Natural killer cell (primary cell): ENCODE measurements around the gene CLCN4. TPM values are rescaled to one million over a fixed set of nuclear protein-coding genes. Genes with fewer than 3 reads are reported as not detected.

Experiments used
- ATAC-seq, 3 donors: fragments of 150-1000 bp in 2 of 3; fragments of 200-7000 bp in 1 of 3; cut with Tn5 transposase; 1 replicate in 1 of 3; 2 replicates in 2 of 3; pipeline ENCODE4 v1.10.0; 2021; ENCODE audit warnings: mild to moderate bottlenecking in 2 of 3, moderate library complexity in 2 of 3
- DNase-seq, 2 donors: peaks; one replicate each; pipeline versions ENCODE4 v3.0.0 to v3.0.0-alpha.2; 2013 to 2021; ENCODE audit warnings: mixed read lengths in 1 of 2
- H3K27ac ChIP-seq: one replicate; pipeline ENCODE4 v1.5.1; 2013; ENCODE audit warnings: mild to moderate bottlenecking, low read length
- H3K27me3 ChIP-seq: one replicate; pipeline ENCODE4 v1.6.1; 2013; ENCODE audit warnings: low read length; ENCODE audit not compliant: control insufficient read depth, insufficient read depth
- H3K36me3 ChIP-seq: one replicate; pipeline ENCODE4 v1.6.1; 2013; ENCODE audit warnings: low read length; ENCODE audit not compliant: control insufficient read depth, insufficient read depth
- H3K4me1 ChIP-seq: one replicate; pipeline ENCODE4 v1.6.1; 2013; ENCODE audit warnings: low read length; ENCODE audit not compliant: control insufficient read depth, insufficient read depth
- H3K4me3 ChIP-seq: one replicate; pipeline ENCODE4 v1.5.1; 2013; ENCODE audit warnings: low read length
- H3K9me3 ChIP-seq: one replicate; pipeline ENCODE4 v1.6.1; 2013; ENCODE audit warnings: low read length; ENCODE audit not compliant: control insufficient read depth, insufficient read depth
- H3K27ac Mint-ChIP-seq, 2 donors: one replicate each; pipeline ENCODE4 v1.8.0; 2022; ENCODE audit warnings: mild to moderate bottlenecking in 2 of 2, mixed read lengths in 2 of 2, moderate library complexity in 1 of 2
- H3K27me3 Mint-ChIP-seq, 2 donors: one replicate each; pipeline ENCODE4 v1.8.0; 2022; ENCODE audit warnings: low read depth in 2 of 2, mixed read lengths in 2 of 2
- H3K36me3 Mint-ChIP-seq: one replicate; pipeline ENCODE4 v1.8.0; 2022; ENCODE audit warnings: mixed read lengths
- H3K4me1 Mint-ChIP-seq, 2 donors: one replicate each; pipeline ENCODE4 v1.8.0; 2022; ENCODE audit warnings: mixed read lengths in 2 of 2
- H3K4me3 Mint-ChIP-seq: one replicate; pipeline ENCODE4 v1.8.0; 2022; ENCODE audit warnings: mild to moderate bottlenecking, moderate library complexity, mixed read lengths
- H3K9me3 Mint-ChIP-seq, 2 donors: one replicate each; pipeline ENCODE4 v1.8.0; 2022; ENCODE audit warnings: mixed read lengths in 2 of 2
- CTCF ChIP-seq: fragments of 200-600 bp; IDR thresholded peaks from one replicate; pipeline ENCODE4 v1.8.0; 2022; ENCODE audit warnings: antibody characterized with exemption
- WGBS: methylation state at CpG from one replicate; pipeline ENCODE4 v1.1.7; 2013; ENCODE audit warnings: missing lambda C conversion rate; ENCODE audit not compliant: insufficient coverage; 5-methylcytosine and 5-hydroxymethylcytosine counted together
- intact Hi-C: fragments of 100-400 bp; cut with micrococcal nuclease; formaldehyde crosslinking; loops from one replicate; pipeline ENCODE4 v1.14.2; 2022
- total RNA-seq, 4 donors: library from RNA; stranded (reverse); fragments of 120-200 nt in 1 of 4; gene quantifications; one replicate each; pipeline versions ENCODE4 v1.2.3 to v1.2.4, GENCODE V29; 2013 to 2022

The CLCN4 gene
- total RNA-seq, 3 donors from 2014 or later (not counting 1 experiment from before 2014, with no cell fraction given) = 0.05 to 0.66 (median 0.23) TPM

- no peaks in the 10 kb centered on the region for H3K36me3 ChIP-seq
- DNase-seq = no peak
- no peak overlapping the region for H3K27ac ChIP-seq
- no peak overlapping the region for H3K4me3 ChIP-seq
- intact Hi-C loops = no loop called here
- no peaks in the 10 kb centered on the region for H3K36me3 Mint-ChIP-seq
- H3K27me3 ChIP-seq = no peaks in the 10 kb centered on the region
- TF ChIP-seq CTCF = no peak
- WGBS = 96% methylated on average over 23 of the region's 24 CpGs
- no peak for ATAC-seq
- H3K4me3 Mint-ChIP-seq = no peak overlapping the region
- no peaks in the 10 kb centered on the region for H3K9me3 Mint-ChIP-seq
- H3K4me1 ChIP-seq = peaks cover 5% of the 10 kb centered on the region
- no peaks in the 10 kb centered on the region for H3K9me3 ChIP-seq
- no peak overlapping the region for H3K27ac Mint-ChIP-seq
- no peaks in the 10 kb centered on the region for H3K27me3 Mint-ChIP-seq
- peaks cover 0 to 10% of the 10 kb centered on the region in 2 donors for H3K4me1 Mint-ChIP-seq
Measured at GRCh38 chrX:10213716-10214115, 56.9 kb downstream of the CLCN4 start.

DNA sequence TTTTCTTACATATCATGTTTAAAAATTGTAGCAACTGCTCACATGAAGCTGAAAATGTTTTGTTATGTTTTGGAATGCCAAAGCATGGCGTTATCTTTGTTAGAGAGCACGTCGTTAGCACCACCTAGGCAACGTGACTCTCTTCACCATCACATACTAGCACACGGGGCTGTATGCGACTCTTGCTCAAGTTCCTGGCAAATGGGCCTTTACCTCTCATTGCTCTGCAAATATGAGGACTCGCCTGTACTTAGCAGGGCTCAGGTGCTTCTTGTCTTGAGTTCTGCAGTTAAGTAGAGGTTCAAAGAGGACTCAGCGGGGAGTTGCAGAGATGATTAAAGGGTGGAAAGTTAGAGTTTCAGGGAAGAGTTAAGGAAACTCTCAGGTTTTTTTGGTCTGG is 59.4 kb downstream of the CLCN4 start:
- H3K4me1 Mint-ChIP-seq = peaks cover 5 to 16% of the 10 kb centered on the region in 2 donors
- intact Hi-C loops = no loop called here
- H3K27me3 Mint-ChIP-seq = no peaks in the 10 kb centered on the region
- no peaks in the 10 kb centered on the region for H3K27me3 ChIP-seq
- no peak for ATAC-seq
- H3K4me3 Mint-ChIP-seq = no peak overlapping the region
- TF ChIP-seq CTCF = no peak
- peaks cover 13% of the 10 kb centered on the region for H3K4me1 ChIP-seq
- H3K27ac Mint-ChIP-seq = no peak overlapping the region
- H3K9me3 ChIP-seq = no peaks in the 10 kb centered on the region
- H3K27ac ChIP-seq = no peak overlapping the region
- no peaks in the 10 kb centered on the region for H3K36me3 ChIP-seq
- no peaks in the 10 kb centered on the region for H3K36me3 Mint-ChIP-seq
- WGBS = 98% methylated on average over 5 of the region's 8 CpGs
- no peaks in the 10 kb centered on the region for H3K9me3 Mint-ChIP-seq
- DNase-seq = no peak
- no peak overlapping the region for H3K4me3 ChIP-seq

DNA sequence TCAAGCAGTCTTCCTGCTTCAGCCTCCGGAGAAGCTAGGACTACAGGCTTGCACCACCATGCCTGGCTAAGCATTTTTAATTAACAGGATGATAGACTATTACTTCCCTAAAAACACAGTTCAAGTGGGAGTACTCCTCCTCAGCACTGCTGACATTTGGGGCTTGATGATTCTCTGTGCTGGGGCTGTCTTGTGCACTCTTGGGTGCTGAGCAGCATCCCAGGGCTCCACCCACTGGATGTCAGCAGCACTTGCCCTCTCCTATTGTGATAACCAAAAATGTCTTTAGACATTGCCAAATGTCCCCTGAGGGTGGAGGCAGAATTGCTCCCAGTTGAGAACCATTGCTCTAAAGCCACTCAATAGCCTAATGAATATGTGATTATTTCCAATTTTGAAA is 60.4 kb downstream of the CLCN4 start:
- Mint-ChIP-seq H3K9me3 (no peaks in the 10 kb centered on the region), H3K27ac (peak overlapping the region; percentile 71 to 76), H3K4me1 (peaks cover 5 to 22% of the 10 kb centered on the region in 2 donors), H3K27me3 (no peaks in the 10 kb centered on the region), H3K4me3 (no peak overlapping the region), H3K36me3 (no peaks in the 10 kb centered on the region)
- no peak for TF ChIP-seq CTCF
- intact Hi-C loops = no loop called here
- 100% methylated on average over 1 of the region's 1 CpG for WGBS
- H3K4me3 ChIP-seq = no peak overlapping the region
- no peaks in the 10 kb centered on the region for H3K27me3 ChIP-seq
- DNase-seq = no peak
- H3K9me3 ChIP-seq = no peaks in the 10 kb centered on the region
- no peak overlapping the region for H3K27ac ChIP-seq
- ATAC-seq = peak in 1 of 3 donors; percentile 22
- H3K36me3 ChIP-seq = no peaks in the 10 kb centered on the region
- peaks cover 20% of the 10 kb centered on the region for H3K4me1 ChIP-seq

DNA sequence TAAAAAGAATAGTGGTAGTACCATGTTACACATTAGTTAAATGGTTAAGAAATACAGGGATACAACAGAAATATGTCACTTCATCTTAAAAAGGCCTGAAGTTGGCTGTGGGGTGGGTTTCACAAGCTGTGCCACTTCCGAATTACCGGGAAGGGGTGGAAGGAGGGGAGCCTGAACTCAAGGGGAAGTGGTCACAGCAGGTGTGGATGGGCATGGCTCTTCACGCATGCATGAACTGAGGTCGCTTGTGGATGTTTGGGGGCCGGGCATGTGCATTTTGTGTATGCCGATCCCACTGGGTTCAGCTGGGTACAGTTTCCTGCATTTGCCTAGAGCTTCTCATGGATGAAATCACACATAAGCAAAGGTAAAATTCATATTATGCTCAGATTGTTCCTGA is 64.9 kb downstream of the CLCN4 start:
- Mint-ChIP-seq H3K27me3 (no peaks in the 10 kb centered on the region), H3K27ac (peak overlapping the region in 1 of 2 donors; percentile 63), H3K4me3 (peak overlapping the region; percentile 15), H3K9me3 (peaks cover 0 to 3% of the 10 kb centered on the region in 2 donors), H3K4me1 (peaks cover 5 to 22% of the 10 kb centered on the region in 2 donors), H3K36me3 (no peaks in the 10 kb centered on the region)
- no peaks in the 10 kb centered on the region for H3K36me3 ChIP-seq
- DNase-seq = no peak
- H3K4me3 ChIP-seq = no peak overlapping the region
- H3K27me3 ChIP-seq = no peaks in the 10 kb centered on the region
- WGBS = 51% methylated on average over 6 of the region's 6 CpGs
- H3K4me1 ChIP-seq = peaks cover 20% of the 10 kb centered on the region
- no peak for TF ChIP-seq CTCF
- H3K9me3 ChIP-seq = no peaks in the 10 kb centered on the region
- intact Hi-C loops = no loop called here
- ATAC-seq = no peak
- no peak overlapping the region for H3K27ac ChIP-seq
